Midbrain (tissue), 1 donor: ENCODE measurements around the gene ADGRL3.

ENCODE experiments used
- DNase-seq: peaks from one replicate; lab custom pipeline; 2025; lab: John Stamatoyannopoulos, UW

Gene ADGRL3

GRCh38 chr4:62115216-62115615 lies 915.1 kb downstream of the ADGRL3 start:
- DNase-seq = no peak

- DNase-seq = no peak
Observed at GRCh38 chr4:62117886-62118285, 917.8 kb downstream of the ADGRL3 start.

DNA sequence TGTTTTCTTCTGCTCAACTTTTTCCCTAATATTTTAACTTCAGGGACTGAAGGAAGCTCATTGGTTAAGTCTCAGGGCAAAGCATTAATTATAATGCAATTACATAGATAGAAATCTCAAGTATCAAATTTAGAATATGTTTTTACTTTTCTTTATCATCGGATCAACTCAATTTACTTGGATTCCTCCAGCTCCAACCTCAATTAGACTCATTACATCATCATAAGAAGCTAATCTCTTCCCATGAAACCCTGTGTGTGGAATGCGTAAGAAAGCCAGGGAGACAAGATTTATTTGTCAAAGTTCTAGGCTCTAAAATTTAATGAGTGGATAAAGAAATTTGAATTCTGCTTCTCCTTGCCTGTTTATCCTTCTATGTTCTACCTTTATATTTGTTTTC lies 918.4 kb downstream of the ADGRL3 start:
- no peak for DNase-seq

DNA sequence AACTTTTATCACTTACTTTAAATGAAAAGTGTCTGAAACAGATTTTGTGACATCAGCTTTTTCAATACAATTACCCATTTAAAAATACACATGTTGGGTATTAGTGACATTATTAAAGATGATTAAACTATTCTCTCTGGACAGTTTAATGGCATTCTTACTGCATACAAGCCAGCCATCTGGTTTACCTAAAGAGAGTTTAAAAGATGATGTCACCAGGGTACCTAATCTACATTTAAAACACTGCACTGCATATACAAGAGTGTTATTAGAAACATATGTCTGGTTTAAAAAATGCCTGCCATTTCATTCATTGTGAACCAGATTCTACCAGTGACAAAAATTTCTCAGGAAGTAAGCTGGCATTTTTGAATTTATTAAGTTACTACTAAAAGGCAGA lies 919.1 kb downstream of the ADGRL3 start:
- no peak for DNase-seq

DNA sequence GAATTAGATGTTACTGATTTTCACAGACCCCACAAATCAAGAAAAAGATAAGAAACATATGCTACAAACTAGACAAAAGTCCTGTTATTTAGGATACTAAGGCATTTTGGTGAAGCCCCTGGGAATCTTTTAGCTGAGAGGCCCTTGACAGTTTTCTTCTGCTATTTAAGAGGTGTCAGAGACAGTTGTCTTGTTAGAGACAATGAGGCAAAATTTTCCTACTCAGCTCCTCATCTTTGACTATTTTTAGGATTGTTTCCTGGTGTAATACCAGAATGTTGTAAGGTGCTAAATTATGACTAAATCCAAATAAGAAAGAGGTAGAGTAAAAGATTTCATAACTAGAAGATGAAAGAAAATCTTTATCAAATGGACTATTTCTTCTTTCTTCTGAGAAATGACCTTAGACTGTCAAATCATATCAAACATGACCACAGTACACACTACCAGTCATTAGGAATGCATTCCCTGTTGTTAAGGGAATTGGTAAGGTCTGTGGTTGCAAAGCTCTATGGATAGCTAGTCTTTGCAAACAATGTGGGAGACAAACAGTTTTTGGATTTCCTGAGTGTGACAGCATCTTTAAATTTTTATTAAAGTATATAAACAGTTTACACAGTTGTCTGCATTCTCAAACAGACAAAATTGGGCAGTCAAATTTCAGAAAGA lies 926.1 kb downstream of the ADGRL3 start:
- DNase-seq = no peak
